ENCODE measurements around the gene RPS27A.
"Not testable (repeated sequence)": the region's sequence is repeated elsewhere in the genome, so short reads cannot be mapped to it uniquely, and the experiment has no call there.

Gene RPS27A

GRCh38 chr2:55269645-55269990 lies 37.1 kb downstream of the RPS27A start:
- Histone ChIP-seq H3K36me3 (ENCODE audit: control insufficient read depth in 1 of 2, insufficient read depth in 2 of 2, low read length in 2 of 2) (peaks cover 0 to 11% of the 10 kb centered on the region in 2 donors), H3K4me1 (ENCODE audit: control insufficient read depth in 1 of 2, insufficient read depth in 2 of 2, low read length in 2 of 2) (peaks cover 4 to 12% of the 10 kb centered on the region in 2 donors), H3K27ac (ENCODE audit: low read depth, low read length) (peak overlapping the region; percentile 82), H3K9ac (ENCODE audit: low read depth in 1 of 2, low read length in 2 of 2) (peak overlapping the region; percentile 81 to 94), H3K27me3 (ENCODE audit: control insufficient read depth in 1 of 2, insufficient read depth in 2 of 2, low read length in 2 of 2) (no peaks in the 10 kb centered on the region), H3K9me3 (ENCODE audit: control insufficient read depth in 1 of 2, low read length in 2 of 2) (no peaks in the 10 kb centered on the region), H3K4me3 (ENCODE audit: low read depth in 1 of 2, low read length in 2 of 2) (peak overlapping the region; percentile 79 to 93)

GRCh38 chr2:55274346-55274745 lies 41.9 kb downstream of the RPS27A start:
- H3K27ac ChIP-seq (ENCODE audit: low read depth, low read length); H3K9ac ChIP-seq (ENCODE audit: low read depth in 1 of 2, low read length in 2 of 2); H3K36me3 ChIP-seq (ENCODE audit: control insufficient read depth in 1 of 2, insufficient read depth in 2 of 2, low read length in 2 of 2); H3K4me3 ChIP-seq (ENCODE audit: low read depth in 1 of 2, low read length in 2 of 2); H3K4me1 ChIP-seq (ENCODE audit: control insufficient read depth in 1 of 2, insufficient read depth in 2 of 2, low read length in 2 of 2); H3K9me3 ChIP-seq (ENCODE audit: control insufficient read depth in 1 of 2, low read length in 2 of 2); H3K27me3 ChIP-seq (ENCODE audit: control insufficient read depth in 1 of 2, insufficient read depth in 2 of 2, low read length in 2 of 2): not testable (repeated sequence)

- Histone ChIP-seq H3K27ac (ENCODE audit: low read depth, low read length) (no peak overlapping the region), H3K9ac (ENCODE audit: low read depth in 1 of 2, low read length in 2 of 2) (no peak overlapping the region), H3K4me3 (ENCODE audit: low read depth in 1 of 2, low read length in 2 of 2) (no peak overlapping the region), H3K4me1 (ENCODE audit: control insufficient read depth in 1 of 2, insufficient read depth in 2 of 2, low read length in 2 of 2) (no peaks in the 10 kb centered on the region), H3K9me3 (ENCODE audit: control insufficient read depth in 1 of 2, low read length in 2 of 2) (no peaks in the 10 kb centered on the region), H3K36me3 (ENCODE audit: control insufficient read depth in 1 of 2, insufficient read depth in 2 of 2, low read length in 2 of 2) (no peaks in the 10 kb centered on the region), H3K27me3 (ENCODE audit: control insufficient read depth in 1 of 2, insufficient read depth in 2 of 2, low read length in 2 of 2) (no peaks in the 10 kb centered on the region)
Measured at GRCh38 chr2:55277310-55277709, 44.8 kb downstream of the RPS27A start.

- not testable (repeated sequence) for H3K9me3 ChIP-seq (ENCODE audit: control insufficient read depth in 1 of 2, low read length in 2 of 2); H3K27me3 ChIP-seq (ENCODE audit: control insufficient read depth in 1 of 2, insufficient read depth in 2 of 2, low read length in 2 of 2); H3K27ac ChIP-seq (ENCODE audit: low read depth, low read length); H3K4me1 ChIP-seq (ENCODE audit: control insufficient read depth in 1 of 2, insufficient read depth in 2 of 2, low read length in 2 of 2); H3K4me3 ChIP-seq (ENCODE audit: low read depth in 1 of 2, low read length in 2 of 2); H3K9ac ChIP-seq (ENCODE audit: low read depth in 1 of 2, low read length in 2 of 2); H3K36me3 ChIP-seq (ENCODE audit: control insufficient read depth in 1 of 2, insufficient read depth in 2 of 2, low read length in 2 of 2)
Measured at GRCh38 chr2:55279214-55279835, 46.8 kb downstream of the RPS27A start.

DNA sequence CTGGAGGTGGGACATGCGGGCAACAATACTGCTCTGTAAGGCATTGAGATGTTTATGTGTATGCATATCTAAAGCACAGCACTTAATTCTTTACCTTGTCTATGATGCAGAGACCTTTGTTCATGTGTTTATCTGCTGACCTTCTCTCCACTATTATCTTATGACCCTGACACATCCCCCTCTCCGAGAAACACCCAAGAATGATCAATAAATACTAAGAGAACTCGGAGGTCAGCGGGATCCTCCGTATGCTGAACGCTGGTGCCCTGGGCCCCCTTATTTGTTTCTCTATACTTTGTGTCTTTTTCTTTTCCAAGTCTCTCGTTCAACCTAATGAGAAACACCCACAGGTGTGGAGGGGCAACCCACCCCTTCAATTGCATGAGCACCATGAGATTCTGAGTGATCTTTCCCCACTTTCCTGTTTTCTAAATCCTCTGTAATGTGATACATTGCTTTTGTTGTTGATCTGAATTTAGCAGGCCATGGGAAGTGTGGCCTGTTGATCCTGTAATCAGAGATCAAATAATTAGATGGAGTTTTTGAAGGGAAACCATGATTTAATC lies 47.5 kb downstream of the RPS27A start:
- not testable (repeated sequence) for H3K4me1 ChIP-seq (ENCODE audit: control insufficient read depth in 1 of 2, insufficient read depth in 2 of 2, low read length in 2 of 2); H3K9ac ChIP-seq (ENCODE audit: low read depth in 1 of 2, low read length in 2 of 2); H3K27me3 ChIP-seq (ENCODE audit: control insufficient read depth in 1 of 2, insufficient read depth in 2 of 2, low read length in 2 of 2); H3K4me3 ChIP-seq (ENCODE audit: low read depth in 1 of 2, low read length in 2 of 2); H3K36me3 ChIP-seq (ENCODE audit: control insufficient read depth in 1 of 2, insufficient read depth in 2 of 2, low read length in 2 of 2); H3K9me3 ChIP-seq (ENCODE audit: control insufficient read depth in 1 of 2, low read length in 2 of 2); H3K27ac ChIP-seq (ENCODE audit: low read depth, low read length)

DNA sequence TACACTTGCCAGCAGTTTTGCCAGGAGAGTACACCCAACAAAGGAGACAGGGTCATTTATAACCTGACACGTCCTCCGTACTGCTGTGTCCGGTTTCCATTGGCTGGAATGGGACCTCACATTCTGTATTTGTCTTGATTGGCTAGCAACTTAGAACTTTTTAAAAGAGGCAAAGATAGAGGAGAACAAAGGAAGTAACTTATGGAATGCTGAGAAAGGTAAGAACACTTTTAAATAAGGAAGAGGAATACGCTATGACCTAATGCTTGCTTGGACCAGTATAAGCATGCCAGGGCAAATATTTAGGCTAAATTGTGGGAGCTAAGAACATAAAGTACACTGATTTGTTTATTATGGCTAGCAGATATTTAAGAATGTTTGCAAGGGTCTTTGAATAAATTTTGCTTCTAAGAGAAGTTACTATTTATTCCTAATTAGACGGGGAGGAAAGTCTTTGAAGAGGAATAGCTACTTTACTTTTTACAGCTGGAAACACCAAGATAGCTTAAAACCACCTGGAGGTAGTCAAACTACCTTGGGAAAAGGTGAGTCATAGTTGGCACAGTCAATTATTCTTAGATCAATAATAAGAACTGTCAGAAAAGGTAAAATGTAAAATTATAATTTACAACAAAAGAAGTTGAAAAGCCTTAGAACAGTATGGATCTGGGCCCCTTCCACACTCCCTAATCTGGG lies 48.5 kb downstream of the RPS27A start:
- not testable (repeated sequence) for H3K9ac ChIP-seq (ENCODE audit: low read depth in 1 of 2, low read length in 2 of 2); H3K27ac ChIP-seq (ENCODE audit: low read depth, low read length); H3K27me3 ChIP-seq (ENCODE audit: control insufficient read depth in 1 of 2, insufficient read depth in 2 of 2, low read length in 2 of 2); H3K9me3 ChIP-seq (ENCODE audit: control insufficient read depth in 1 of 2, low read length in 2 of 2); H3K4me1 ChIP-seq (ENCODE audit: control insufficient read depth in 1 of 2, insufficient read depth in 2 of 2, low read length in 2 of 2); H3K4me3 ChIP-seq (ENCODE audit: low read depth in 1 of 2, low read length in 2 of 2); H3K36me3 ChIP-seq (ENCODE audit: control insufficient read depth in 1 of 2, insufficient read depth in 2 of 2, low read length in 2 of 2)

- Histone ChIP-seq H3K27ac (ENCODE audit: low read depth, low read length) (peak overlapping the region; percentile 95), H3K4me1 (ENCODE audit: control insufficient read depth in 1 of 2, insufficient read depth in 2 of 2, low read length in 2 of 2) (peaks cover 0 to 3% of the 10 kb centered on the region in 2 donors), H3K36me3 (ENCODE audit: control insufficient read depth in 1 of 2, insufficient read depth in 2 of 2, low read length in 2 of 2) (no peaks in the 10 kb centered on the region), H3K27me3 (ENCODE audit: control insufficient read depth in 1 of 2, insufficient read depth in 2 of 2, low read length in 2 of 2) (no peaks in the 10 kb centered on the region), H3K9ac (ENCODE audit: low read depth in 1 of 2, low read length in 2 of 2) (peak overlapping the region; percentile 81 to 85), H3K9me3 (ENCODE audit: control insufficient read depth in 1 of 2, low read length in 2 of 2) (no peaks in the 10 kb centered on the region), H3K4me3 (ENCODE audit: low read depth in 1 of 2, low read length in 2 of 2) (peak overlapping the region; percentile 85 to 97)
Measured at GRCh38 chr2:55282110-55282917, 49.8 kb downstream of the RPS27A start.

DNA sequence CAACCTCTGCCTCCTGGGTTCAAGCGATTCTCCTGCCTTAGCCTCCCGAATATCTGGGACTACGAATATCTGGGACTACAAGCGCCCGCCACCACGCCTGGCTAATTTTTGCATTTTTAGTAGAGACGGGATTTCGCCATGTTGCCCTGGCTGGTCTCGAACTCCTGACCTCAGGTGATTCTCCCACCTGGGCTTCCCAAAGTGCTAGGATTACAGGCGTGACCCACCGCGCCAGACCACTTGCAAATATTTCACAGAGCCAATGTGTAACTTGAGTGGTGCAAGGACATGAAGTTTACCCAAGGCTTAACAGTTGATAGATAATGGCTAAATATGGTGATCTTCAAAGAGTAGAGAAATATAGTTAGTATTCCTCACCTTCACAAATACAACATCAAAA lies 50.6 kb downstream of the RPS27A start:
- Histone ChIP-seq H3K27ac (ENCODE audit: low read depth, low read length) (no peak overlapping the region), H3K9me3 (ENCODE audit: control insufficient read depth in 1 of 2, low read length in 2 of 2) (no peaks in the 10 kb centered on the region), H3K9ac (ENCODE audit: low read depth in 1 of 2, low read length in 2 of 2) (no peak overlapping the region), H3K4me3 (ENCODE audit: low read depth in 1 of 2, low read length in 2 of 2) (peak overlapping the region in 1 of 2 donors; percentile 85), H3K4me1 (ENCODE audit: control insufficient read depth in 1 of 2, insufficient read depth in 2 of 2, low read length in 2 of 2) (peaks cover 0 to 3% of the 10 kb centered on the region in 2 donors), H3K27me3 (ENCODE audit: control insufficient read depth in 1 of 2, insufficient read depth in 2 of 2, low read length in 2 of 2) (no peaks in the 10 kb centered on the region), H3K36me3 (ENCODE audit: control insufficient read depth in 1 of 2, insufficient read depth in 2 of 2, low read length in 2 of 2) (no peaks in the 10 kb centered on the region)
